ENCODE results near the gene TUNAR.

GRCh38 chr14:95857275-95857674 lies 19.4 kb upstream of the TUNAR start:
- no peak for TF ChIP-seq POLR2AphosphoS5 (IDR thresholded peaks at IDR 0.05; ENCODE audit: low read depth, low read length)
- TF ChIP-seq POLR2A (IDR thresholded peaks at IDR 0.05; ENCODE audit: low read depth, low read length), result no peak
- no peak for TF ChIP-seq TAF1 (IDR thresholded peaks at IDR 0.05; ENCODE audit: low read depth, low read length)
- TF ChIP-seq SPI1 (IDR thresholded peaks at IDR 0.05; ENCODE audit: low read depth, low read length), result no peak
- TF ChIP-seq PAX5 (IDR thresholded peaks at IDR 0.05; ENCODE audit: insufficient read depth, low read length, severe bottlenecking), result no peak
- no peak for TF ChIP-seq POU2F2 (IDR thresholded peaks at IDR 0.05; ENCODE audit: low read depth, low read length)

Data from GM12891 (cell line).